Peyer's patch (tissue), 4 donors: ENCODE measurements around the gene ZNF814. TPM values are rescaled to one million over a fixed set of nuclear protein-coding genes. Genes with fewer than 3 reads are reported as not detected.
"Not testable (repeated sequence)": the region's sequence is repeated elsewhere in the genome, so short reads cannot be mapped to it uniquely, and the experiment has no call there.

Experiments
- DNase-seq, 3 donors: peaks; one replicate each; pipeline ENCODE4 v3.0.0-alpha.2; 2017 to 2019
- H3K27ac ChIP-seq, 4 donors: fragments of 200-600 bp; sonication (generic); one replicate each; pipeline ENCODE4 v1.5.1; 2016 to 2019
- H3K27me3 ChIP-seq, 2 donors: fragments of 200-600 bp; sonication (generic); one replicate each; pipeline ENCODE4 v1.5.1; 2019
- H3K36me3 ChIP-seq, 3 donors: fragments of 200-600 bp; sonication (generic); one replicate each; pipeline ENCODE4 v1.5.1; 2016 to 2019
- H3K4me1 ChIP-seq, 4 donors: fragments of 200-600 bp; sonication (generic); one replicate each; pipeline ENCODE4 v1.5.1; 2016 to 2019
- H3K4me3 ChIP-seq, 4 donors: fragments of 200-600 bp; sonication (generic); 1 replicate in 3 of 4; 2 replicates in 1 of 4; pipeline ENCODE4 v1.5.1; 2016 to 2019; ENCODE audit warnings: mild to moderate bottlenecking in 1 of 4
- H3K9me3 ChIP-seq, 4 donors: fragments of 200-600 bp; sonication (generic); one replicate each; pipeline ENCODE4 v1.5.1; 2016 to 2019; ENCODE audit warnings: mild to moderate bottlenecking in 1 of 4
- CTCF ChIP-seq, 6 experiments: fragments of 450-650 bp in 4 of 6; fragments of 200-600 bp in 2 of 6; sonication (generic) in 1 of 6; IDR thresholded peaks; one replicate each; pipeline ENCODE4 v1.5.1; 2017 to 2019; ENCODE audit warnings: antibody characterized with exemption in 6 of 6, mild to moderate bottlenecking in 3 of 6, moderate library complexity in 1 of 6
- POLR2A ChIP-seq, 2 donors: fragments of 450-650 bp; IDR thresholded peaks; one replicate each; pipeline ENCODE4 v1.5.1; 2017; ENCODE audit warnings: antibody characterized with exemption in 2 of 2, mild to moderate bottlenecking in 2 of 2, moderate library complexity in 2 of 2
- total RNA-seq, 4 donors: library from RNA; depleted of rRNA; stranded (reverse); fragments of >200 nt; gene quantifications; one replicate each; pipeline ENCODE4 v1.1.0, GENCODE V29; 2016

ZNF814 gene
- total RNA-seq: 10 to 100 TPM; 15.9 to 49.5 (median 30.8) TPM

GRCh38 chr19:57888560-57889231 is at the start of gene ZNF814:
Gene ZNF814 (minus strand): TSS chr19:57889037. CDS start chr19:57888802, 235 bp downstream.
- Histone ChIP-seq H3K9me3 (peaks cover 0 to 14% (median 0%) of the 10 kb centered on the region in 4 donors), H3K36me3 (peaks cover 0 to 14% (median 0%) of the 10 kb centered on the region in 3 donors), H3K4me1 (peaks cover 0 to 7% (median 0%) of the 10 kb centered on the region in 4 donors), H3K27ac (peak within 1 kb of the TSS; percentile 56 to 84 (median 71)), H3K4me3 (peak within 1 kb of the TSS; percentile 63 to 74 (median 69)), H3K27me3 (no peaks in the 10 kb centered on the region)
- peak in 4 of 6 experiments; percentile 52 to 66 (median 56) for TF ChIP-seq CTCF (IDR thresholded peaks at IDR 0.05)
- peak in 1 of 2 donors; percentile 5 for TF ChIP-seq POLR2A (IDR thresholded peaks at IDR 0.05)
- DNase-seq: peak; percentile 88 to 96 (median 90)

- H3K27ac ChIP-seq: no peak overlapping the region
- peak overlapping the region in 1 of 4 donors; percentile 58 for H3K4me3 ChIP-seq
- peaks cover 0 to 73% (median 9%) of the 10 kb centered on the region in 4 donors for H3K9me3 ChIP-seq
- no peak for DNase-seq
- no peaks in the 10 kb centered on the region for H3K4me1 ChIP-seq
- H3K36me3 ChIP-seq: peaks cover 0 to 24% (median 0%) of the 10 kb centered on the region in 3 donors
- TF ChIP-seq CTCF (IDR thresholded peaks at IDR 0.05): no peak
- no peak for TF ChIP-seq POLR2A (IDR thresholded peaks at IDR 0.05)
- no peaks in the 10 kb centered on the region for H3K27me3 ChIP-seq
These were observed 46.9 kb upstream of the ZNF814 start for GRCh38 chr19:57935731-57936130.

GRCh38 chr19:57934820-57935665 is 46.2 kb upstream of the ZNF814 start, which contains the start of gene ZNF418:
Gene ZNF418 (minus strand): TSS chr19:57935402. CDS start chr19:57933822, 1,580 bp downstream.
- Histone ChIP-seq H3K27ac (peak within 1 kb of the TSS in 3 of 4 donors; percentile 50 to 68 (median 60)), H3K36me3 (peaks cover 0 to 19% (median 0%) of the 10 kb centered on the region in 3 donors), H3K27me3 (no peaks in the 10 kb centered on the region), H3K4me1 (no peaks in the 10 kb centered on the region), H3K4me3 (peak within 1 kb of the TSS; percentile 37 to 63 (median 57)), H3K9me3 (peaks cover 0 to 71% (median 9%) of the 10 kb centered on the region in 4 donors)
- DNase-seq: peak; percentile 34 to 62 (median 51)
- no peak for TF ChIP-seq CTCF (IDR thresholded peaks at IDR 0.05)
- TF ChIP-seq POLR2A (IDR thresholded peaks at IDR 0.05): no peak

- peaks cover 0 to 26% (median 0%) of the 10 kb centered on the region in 3 donors for H3K36me3 ChIP-seq
- H3K4me1 ChIP-seq: no peaks in the 10 kb centered on the region
- no peak for DNase-seq
- TF ChIP-seq POLR2A (IDR thresholded peaks at IDR 0.05) (no peak), CTCF (IDR thresholded peaks at IDR 0.05) (no peak)
- no peaks in the 10 kb centered on the region for H3K27me3 ChIP-seq
- peaks cover 0 to 35% (median 4%) of the 10 kb centered on the region in 4 donors for H3K9me3 ChIP-seq
- H3K27ac ChIP-seq: no peak overlapping the region
- H3K4me3 ChIP-seq: no peak overlapping the region
These were observed 38.8 kb upstream of the ZNF814 start for GRCh38 chr19:57927587-57927986.

- Histone ChIP-seq H3K27ac (peak within 1 kb of the TSS; percentile 64 to 79 (median 68)), H3K9me3 (peaks cover 0 to 18% (median 0%) of the 10 kb centered on the region in 4 donors), H3K4me3 (peak within 1 kb of the TSS; percentile 61 to 90 (median 77)), H3K4me1 (peaks cover 0 to 13% (median 3%) of the 10 kb centered on the region in 4 donors), H3K36me3 (peaks cover 0 to 14% (median 0%) of the 10 kb centered on the region in 3 donors)
- TF ChIP-seq CTCF (IDR thresholded peaks at IDR 0.05) (peak in 2 of 6 experiments; percentile 24 to 52), POLR2A (IDR thresholded peaks at IDR 0.05) (peak; percentile 28 to 46)
- peak; percentile 81 to 92 (median 84) for DNase-seq
- not testable (repeated sequence) for H3K27me3 ChIP-seq
These were observed 27.5 kb upstream of the ZNF814 start, which contains the start of gene ZNF417 for GRCh38 chr19:57916168-57916995. Gene ZNF417 (minus strand): TSS chr19:57916592. CDS start chr19:57916411, 181 bp downstream.
